Fibroblast of peridontal ligament (primary cell): ENCODE measurements around the gene PROX1.

Source experiments
- DNase-seq: peaks from one replicate; pipeline ENCODE4 v3.0.0-alpha.2; 2010; ENCODE audit errors: extremely low read depth

The PROX1 gene, protein sequence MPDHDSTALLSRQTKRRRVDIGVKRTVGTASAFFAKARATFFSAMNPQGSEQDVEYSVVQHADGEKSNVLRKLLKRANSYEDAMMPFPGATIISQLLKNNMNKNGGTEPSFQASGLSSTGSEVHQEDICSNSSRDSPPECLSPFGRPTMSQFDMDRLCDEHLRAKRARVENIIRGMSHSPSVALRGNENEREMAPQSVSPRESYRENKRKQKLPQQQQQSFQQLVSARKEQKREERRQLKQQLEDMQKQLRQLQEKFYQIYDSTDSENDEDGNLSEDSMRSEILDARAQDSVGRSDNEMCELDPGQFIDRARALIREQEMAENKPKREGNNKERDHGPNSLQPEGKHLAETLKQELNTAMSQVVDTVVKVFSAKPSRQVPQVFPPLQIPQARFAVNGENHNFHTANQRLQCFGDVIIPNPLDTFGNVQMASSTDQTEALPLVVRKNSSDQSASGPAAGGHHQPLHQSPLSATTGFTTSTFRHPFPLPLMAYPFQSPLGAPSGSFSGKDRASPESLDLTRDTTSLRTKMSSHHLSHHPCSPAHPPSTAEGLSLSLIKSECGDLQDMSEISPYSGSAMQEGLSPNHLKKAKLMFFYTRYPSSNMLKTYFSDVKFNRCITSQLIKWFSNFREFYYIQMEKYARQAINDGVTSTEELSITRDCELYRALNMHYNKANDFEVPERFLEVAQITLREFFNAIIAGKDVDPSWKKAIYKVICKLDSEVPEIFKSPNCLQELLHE

DNA sequence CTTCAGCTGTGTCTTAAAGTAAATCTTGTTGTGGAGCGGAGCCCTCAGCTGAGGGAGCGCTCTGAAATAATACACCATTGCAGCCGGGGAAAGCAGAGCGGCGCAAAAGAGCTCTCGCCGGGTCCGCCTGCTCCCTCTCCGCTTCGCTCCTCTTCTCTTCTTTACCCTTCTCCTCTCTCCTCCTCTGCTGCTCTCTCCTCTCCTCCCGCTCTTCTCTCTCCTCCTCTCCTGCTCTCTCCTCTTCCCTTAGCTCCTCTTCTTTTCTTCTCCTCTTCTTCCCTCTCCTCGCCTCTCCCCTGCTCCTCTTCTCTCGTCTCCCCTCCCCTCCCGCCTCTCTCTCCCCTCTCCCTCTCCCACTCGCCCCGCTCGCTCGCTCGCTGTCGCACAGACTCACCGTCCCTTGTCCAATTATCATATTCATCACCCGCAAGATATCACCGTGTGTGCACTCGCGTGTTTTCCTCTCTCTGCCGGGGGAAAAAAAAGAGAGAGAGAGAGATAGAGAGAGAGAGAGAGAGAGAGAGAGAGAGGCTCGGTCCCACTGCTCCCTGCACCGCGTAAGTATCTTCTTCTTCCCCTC, at the start of gene PROX1:
Gene PROX1, plus strand, starts transcription at position 47 of the 580 bp plus-strand sequence. CDS start 8,563 bp downstream, outside the sequence.
- DNase-seq: peak; percentile 82

DNA sequence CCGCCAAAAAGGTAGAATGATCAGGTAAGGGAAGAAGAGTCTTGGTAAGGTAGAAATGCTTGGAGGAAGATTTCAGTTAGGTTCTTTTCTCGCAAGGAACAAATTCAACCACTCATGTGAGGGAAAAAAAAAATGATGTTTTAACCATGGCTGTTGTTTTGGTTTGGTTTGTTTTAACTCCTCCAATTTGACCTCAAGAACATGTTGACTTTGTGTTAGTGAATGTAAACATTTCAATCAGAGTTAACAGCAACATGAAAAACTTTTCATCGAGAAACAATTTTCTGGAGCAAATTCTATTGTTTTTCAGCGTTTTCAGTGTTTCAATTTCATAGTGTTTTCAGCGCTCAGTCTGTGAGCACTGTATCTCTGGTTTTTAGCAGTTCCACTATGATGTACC, 49.0 kb upstream of the PROX1 start:
- DNase-seq: no peak

DNA sequence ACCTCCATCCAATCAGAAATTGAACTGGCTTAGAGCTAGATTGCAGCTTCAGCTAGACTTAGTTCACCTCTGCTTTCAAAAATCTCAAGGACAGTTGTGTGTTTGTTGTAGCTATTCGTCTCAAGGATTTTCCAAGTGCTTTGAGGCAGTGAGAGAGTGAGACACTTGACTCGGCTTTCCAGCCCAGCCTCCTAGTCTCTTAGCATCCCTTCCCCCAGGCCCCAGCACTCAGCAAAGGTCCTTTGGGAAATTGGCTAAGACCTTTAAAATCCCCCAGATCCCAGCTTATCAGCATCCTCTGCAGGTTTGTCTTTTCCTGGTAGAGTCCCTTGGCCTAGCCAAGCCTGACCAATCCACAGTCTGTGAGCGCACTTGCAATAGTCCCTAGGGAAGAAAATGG, 47.9 kb upstream of the PROX1 start:
- no peak for DNase-seq

GRCh38 chr1:213940947-213941346, 46.8 kb upstream of the PROX1 start:
- DNase-seq: no peak

DNA sequence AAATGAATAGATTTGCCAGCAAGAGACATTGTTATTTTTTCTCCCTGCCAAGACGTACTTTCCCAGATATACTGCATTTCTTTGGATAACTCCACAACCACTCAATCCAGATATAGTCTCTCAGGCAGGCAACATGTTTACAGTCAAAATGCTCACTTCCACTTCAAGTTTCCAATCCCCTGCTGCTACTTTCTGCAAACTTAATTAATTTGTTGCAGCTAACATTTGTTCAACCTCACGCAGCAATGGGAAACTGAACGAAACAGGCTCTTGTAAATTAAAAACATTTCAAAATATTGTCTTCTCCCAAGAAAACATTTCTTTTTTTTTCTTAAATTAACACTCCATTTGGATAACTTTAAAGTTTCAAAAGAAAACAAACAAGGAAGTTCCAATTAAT, 45.7 kb upstream of the PROX1 start:
- no peak for DNase-seq

DNA sequence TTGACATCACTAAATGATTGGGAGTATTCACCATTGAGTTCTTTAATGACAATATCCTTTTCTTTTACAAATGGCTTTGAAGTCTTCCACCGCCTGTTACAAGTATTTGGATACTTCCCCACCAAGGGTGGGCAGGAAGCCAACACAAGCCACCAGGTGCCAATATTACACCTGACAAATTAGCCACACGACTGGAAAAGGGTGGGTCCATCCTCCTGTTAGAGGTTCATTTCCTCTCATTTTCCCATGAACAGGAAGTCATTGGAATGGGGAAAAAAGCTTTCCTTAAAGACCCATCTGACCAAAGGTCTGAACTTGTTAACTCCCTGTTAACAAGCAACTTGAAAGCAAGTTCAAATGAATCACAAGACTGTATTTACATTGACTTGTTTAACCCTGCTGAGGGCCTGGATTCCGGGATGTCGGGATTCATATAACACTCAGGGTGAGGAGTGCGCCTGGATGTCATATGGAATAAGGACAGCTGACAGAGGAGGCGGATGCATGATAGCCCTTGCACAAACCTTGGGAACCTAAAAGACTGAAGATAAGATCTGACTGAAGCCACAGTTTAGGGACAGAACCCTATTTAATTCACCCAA, 40.5 kb upstream of the PROX1 start:
- DNase-seq: no peak

GRCh38 chr1:213951876-213952275, 35.9 kb upstream of the PROX1 start:
- no peak for DNase-seq

DNA sequence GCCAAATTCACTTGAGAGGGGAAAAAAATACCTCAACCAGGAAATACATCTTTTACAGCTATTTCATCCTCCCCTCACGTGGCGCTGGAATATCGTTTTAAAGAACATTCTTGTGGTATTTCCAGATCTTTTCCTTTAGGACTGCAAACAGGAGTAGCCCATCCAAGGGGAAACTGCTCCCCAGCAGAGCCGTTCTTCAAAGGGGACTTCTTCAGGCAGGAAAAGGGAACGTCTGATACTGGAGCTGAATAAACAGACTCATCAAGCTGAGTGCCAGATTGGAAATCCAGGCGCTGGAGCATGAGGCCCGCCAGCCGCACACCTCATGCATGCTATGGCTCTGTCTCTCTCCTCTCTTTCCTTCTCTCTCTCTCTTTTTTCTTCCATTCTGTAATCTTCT, 34.0 kb upstream of the PROX1 start:
- no peak for DNase-seq

DNA sequence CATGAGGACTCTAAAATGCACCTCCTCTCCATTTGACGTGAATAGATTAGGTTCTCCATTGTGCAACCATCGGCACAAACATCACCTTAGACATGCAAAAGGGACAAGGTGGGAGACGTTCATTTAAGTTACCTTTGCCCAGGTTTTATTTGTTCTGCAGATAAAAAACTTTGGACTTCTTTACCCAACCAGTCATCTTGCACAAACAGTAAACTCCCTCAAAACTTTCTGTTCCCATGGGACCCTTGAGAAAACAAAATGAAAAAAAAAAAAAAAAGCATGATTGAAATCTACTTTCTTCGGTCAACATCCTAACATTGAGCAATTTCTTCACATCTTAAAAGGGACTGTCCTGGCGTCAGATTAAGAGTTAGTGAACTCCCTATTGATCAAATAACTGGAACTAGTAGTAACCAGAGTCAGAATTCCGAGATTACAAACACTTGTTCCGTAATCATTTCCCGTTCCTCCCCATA, 31.4 kb upstream of the PROX1 start:
- DNase-seq: no peak

DNA sequence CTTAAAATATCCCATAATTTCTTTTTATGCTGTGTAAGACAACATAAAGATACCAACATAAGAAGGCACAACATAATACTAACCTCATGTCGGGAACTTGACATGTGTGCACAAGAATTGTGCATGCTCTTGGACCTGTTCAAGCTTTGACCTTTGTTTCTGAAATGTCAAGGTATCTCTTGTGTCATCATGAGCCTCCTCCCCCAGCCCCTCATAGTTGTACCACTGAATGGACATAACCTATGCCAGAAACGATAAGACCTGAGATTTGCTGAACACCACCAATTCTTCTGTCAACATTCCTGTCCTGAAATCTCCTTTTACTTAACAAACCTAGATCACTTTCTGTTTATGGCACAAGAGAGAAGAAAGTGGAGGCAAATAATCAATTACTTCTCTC, 29.4 kb upstream of the PROX1 start:
- DNase-seq: no peak

DNA sequence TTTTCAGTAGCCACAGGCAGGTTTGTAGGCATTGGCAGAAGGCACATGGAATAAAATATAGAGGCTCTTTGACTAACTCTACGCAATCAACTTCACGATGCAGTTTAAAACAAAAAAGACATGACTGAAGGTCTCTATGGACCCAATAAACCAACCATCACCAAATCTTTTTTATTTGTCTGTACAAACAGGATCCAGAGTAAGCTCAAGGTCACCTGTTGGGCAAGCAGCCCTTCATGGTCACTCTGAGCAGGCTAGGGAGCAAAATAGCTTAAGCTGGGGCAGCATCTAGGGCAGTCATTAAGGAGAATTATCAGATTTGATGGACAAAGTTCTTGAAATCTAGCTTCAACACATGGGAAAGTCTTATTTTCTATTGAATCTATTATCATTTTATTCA, 26.8 kb upstream of the PROX1 start:
- no peak for DNase-seq

DNA sequence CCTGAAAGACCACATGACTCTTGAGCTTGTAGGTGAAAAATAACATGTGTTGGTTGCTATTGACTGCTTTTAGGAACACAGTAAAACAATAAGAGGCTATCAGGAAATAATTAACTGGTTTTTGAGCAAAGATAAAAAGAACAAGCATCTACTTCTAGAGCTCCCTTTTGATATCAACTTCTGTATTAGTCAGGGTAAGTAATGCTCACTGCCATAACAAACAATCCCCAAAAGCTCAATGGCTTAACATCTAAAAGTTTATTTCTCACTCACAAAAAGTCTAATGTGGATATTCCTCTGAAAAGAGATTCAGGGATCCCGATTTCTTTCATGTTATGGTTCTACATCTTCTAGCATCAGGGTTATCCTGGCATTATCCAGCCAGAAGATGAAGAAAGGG, 25.3 kb upstream of the PROX1 start:
- DNase-seq: no peak

GRCh38 chr1:213966122-213966521, 21.7 kb upstream of the PROX1 start:
- DNase-seq: no peak

- DNase-seq: no peak
Observed at GRCh38 chr1:213968146-213968825, 19.5 kb upstream of the PROX1 start.

- DNase-seq: no peak
Observed at GRCh38 chr1:213969958-213970555, 17.7 kb upstream of the PROX1 start.

- DNase-seq: no peak
Observed at GRCh38 chr1:213972141-213972540, 15.6 kb upstream of the PROX1 start.

GRCh38 chr1:213973129-213973528, 14.6 kb upstream of the PROX1 start:
- DNase-seq: no peak

- DNase-seq: no peak
Observed at GRCh38 chr1:213976665-213977485, 10.9 kb upstream of the PROX1 start.

DNA sequence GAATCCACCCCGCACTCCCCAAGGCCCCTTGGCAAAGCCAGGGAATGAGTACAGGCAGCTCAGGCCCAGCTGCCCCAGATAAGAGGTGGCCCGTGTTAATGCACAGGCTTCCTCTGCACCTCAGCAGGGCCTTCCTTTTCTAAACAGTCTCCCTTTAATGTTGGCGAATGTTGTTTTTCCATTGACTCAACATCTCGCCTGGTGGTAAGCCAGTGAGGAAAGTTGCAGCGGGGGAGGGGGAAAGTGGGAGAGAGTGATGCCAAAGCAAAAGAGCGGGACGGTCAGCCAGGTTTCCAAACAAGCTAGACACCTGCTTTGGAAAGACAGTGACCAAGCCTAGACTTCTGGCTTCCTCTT, 10.3 kb upstream of the PROX1 start:
- DNase-seq: no peak

DNA sequence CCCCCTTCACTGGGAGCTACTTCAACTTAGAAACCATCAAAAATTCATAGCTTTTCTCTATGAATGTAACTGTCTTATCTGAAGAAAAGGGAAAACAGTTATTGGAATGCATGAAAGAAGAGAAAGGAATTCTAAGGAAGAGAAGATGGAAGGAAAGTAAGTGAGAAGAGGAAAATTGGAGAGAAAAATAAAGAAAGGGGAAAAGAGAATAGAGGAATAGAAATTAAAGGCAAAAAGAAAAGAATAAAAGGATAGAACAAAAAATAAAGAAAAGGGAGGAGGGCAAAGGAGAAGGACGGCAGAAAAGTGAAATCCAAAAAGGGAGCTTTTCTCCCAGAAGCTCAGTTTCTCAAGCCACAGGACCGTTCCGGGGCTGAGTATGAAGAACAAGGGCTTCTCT, 9.9 kb upstream of the PROX1 start:
- no peak for DNase-seq
